ENCODE results near the gene RASA1.

DNA sequence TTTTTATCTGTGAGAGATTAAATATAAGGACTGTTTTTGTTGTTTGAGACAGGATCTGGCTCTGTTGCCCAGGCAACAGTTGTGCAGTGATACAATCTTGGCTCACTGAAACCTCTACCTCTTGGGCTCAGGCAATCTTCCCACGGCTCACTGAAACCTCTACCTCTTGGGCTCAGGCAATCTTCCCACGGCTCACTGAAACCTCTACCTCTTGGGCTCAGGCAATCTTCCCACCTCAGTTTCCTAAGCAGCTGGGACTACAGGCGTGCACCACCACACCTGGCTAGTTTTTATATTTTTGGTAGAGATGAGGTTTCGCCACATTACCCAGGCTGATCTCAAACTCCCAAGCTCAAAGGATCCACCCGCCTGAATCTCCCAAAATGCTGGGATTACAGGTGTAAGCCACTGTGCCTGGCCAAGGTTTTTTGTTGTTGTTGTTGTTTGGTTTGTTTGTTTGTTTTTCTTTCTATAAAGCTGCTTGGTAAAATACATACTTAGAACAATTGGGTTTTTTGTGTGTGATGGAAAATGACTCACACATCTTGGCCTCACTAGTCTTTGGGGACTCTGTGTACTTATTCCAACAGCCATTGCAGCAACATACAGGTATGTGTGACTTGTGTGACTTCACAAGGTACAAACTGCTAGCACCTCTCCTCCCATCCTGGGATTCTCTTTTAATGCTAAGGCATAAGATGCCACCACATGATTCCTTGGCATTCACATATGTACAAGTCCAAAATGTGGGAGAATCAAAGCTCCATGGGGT lies 36.5 kb upstream of the RASA1 start:
- TF ChIP-seq, protein P1, sequence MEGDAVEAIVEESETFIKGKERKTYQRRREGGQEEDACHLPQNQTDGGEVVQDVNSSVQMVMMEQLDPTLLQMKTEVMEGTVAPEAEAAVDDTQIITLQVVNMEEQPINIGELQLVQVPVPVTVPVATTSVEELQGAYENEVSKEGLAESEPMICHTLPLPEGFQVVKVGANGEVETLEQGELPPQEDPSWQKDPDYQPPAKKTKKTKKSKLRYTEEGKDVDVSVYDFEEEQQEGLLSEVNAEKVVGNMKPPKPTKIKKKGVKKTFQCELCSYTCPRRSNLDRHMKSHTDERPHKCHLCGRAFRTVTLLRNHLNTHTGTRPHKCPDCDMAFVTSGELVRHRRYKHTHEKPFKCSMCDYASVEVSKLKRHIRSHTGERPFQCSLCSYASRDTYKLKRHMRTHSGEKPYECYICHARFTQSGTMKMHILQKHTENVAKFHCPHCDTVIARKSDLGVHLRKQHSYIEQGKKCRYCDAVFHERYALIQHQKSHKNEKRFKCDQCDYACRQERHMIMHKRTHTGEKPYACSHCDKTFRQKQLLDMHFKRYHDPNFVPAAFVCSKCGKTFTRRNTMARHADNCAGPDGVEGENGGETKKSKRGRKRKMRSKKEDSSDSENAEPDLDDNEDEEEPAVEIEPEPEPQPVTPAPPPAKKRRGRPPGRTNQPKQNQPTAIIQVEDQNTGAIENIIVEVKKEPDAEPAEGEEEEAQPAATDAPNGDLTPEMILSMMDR (IDR thresholded peaks at IDR 0.05) = no peak
- no peak for TF ChIP-seq POLR2A (IDR thresholded peaks at IDR 0.05)
